ENCODE data around the gene PROCA1. TPM values are rescaled to one million over a fixed set of nuclear protein-coding genes. Genes with fewer than 3 reads are reported as not detected.

PROCA1 gene
- total and polyA plus RNA-seq, 12 donors: 0.74 to 4.9 (median 1.3) TPM

DNA sequence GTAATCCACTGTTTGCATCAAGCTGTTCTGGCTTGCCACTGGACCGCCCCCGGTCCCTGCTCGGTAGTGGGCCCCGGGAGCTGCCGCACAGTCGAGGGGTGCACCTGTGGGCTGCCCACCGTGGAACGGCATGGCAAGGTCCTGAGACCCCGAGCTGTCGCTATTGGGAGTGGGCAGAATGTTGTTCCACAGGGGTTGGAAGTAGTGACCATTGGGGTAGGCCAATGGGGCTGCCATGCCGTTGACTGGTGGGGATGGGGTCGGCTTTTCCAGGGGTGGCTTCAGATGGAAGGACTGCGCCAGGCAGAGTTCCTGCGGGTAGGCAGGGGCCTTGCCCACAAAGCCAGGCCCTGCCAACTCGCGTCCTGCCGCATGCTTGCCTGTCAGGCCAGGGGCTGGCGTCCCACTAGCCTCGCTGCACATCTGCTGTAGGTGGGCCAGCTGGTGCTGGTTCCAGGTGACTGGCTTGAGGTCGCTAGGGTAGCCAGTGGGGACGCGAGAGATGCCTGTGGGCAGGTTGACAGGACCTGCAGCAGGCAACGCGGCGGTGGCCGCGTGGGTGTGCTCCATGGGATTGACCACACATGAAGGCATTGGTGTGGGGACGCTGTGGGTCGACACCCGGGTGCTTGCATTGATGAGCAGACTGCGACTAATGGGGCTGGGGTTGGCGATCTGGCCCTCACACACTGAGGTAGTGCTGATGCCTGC is 46.9 kb upstream of the PROCA1 start:
- Histone ChIP-seq H3K9me3 (no peaks in the 10 kb centered on the region), H3K4me3 (no peak overlapping the region), H3K27me3 (no peaks in the 10 kb centered on the region), H3K36me3 (peaks cover 0 to 46% (median 13%) of the 10 kb centered on the region in 9 donors), H3K27ac (no peak overlapping the region), H3K4me1 (peaks cover 2 to 31% (median 22%) of the 10 kb centered on the region in 9 donors)
- WGBS, 2 donors: 97 to 98% methylated on average over 32 of the region's 32 CpGs
- intact Hi-C loops (cut with DNase I): no loop called here
- DNase-seq (no peak), ATAC-seq (peak in 1 of 8 donors; percentile 22)
- TF ChIP-seq, protein P1, sequence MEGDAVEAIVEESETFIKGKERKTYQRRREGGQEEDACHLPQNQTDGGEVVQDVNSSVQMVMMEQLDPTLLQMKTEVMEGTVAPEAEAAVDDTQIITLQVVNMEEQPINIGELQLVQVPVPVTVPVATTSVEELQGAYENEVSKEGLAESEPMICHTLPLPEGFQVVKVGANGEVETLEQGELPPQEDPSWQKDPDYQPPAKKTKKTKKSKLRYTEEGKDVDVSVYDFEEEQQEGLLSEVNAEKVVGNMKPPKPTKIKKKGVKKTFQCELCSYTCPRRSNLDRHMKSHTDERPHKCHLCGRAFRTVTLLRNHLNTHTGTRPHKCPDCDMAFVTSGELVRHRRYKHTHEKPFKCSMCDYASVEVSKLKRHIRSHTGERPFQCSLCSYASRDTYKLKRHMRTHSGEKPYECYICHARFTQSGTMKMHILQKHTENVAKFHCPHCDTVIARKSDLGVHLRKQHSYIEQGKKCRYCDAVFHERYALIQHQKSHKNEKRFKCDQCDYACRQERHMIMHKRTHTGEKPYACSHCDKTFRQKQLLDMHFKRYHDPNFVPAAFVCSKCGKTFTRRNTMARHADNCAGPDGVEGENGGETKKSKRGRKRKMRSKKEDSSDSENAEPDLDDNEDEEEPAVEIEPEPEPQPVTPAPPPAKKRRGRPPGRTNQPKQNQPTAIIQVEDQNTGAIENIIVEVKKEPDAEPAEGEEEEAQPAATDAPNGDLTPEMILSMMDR (IDR thresholded peaks at IDR 0.05): no peak

DNA sequence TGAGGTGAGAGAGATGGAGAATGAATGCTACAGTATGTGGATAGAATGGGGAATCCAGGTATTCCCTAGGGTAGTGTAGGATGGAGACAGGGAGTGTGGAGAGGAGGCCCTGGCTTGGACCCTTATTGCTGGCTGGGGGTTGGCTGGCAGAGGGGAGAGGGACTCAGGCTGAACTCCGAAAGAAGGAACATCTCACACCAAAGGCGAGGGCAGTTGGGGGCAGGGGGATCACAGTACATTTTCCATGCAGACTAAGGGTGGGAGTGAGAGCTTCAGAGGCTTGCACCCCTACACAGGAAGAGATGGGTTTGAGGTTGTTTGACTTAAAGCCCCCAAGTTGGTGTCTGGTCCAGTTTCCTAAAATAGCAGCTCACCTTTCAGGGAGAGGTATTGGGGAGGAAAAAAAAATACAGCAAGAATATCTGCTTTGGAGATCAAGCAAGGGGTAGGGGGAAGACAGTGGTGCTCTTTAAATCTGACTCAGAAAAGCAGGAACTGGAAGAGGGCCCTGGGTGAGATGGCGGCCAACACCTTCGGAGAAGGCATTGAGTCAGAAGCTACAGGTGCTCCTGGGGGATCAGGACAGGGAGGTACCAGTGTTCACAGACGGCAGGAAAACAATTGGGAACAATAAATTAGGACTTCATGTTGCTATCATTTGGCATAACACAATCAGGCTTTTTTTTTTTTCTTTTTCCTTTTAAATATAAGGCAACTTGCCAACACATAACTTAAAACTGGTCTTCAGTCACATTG is 44.5 kb upstream of the PROCA1 start:
- Histone ChIP-seq H3K36me3 (peaks cover 0 to 41% (median 13%) of the 10 kb centered on the region in 9 donors), H3K27ac (no peak overlapping the region), H3K27me3 (no peaks in the 10 kb centered on the region), H3K4me3 (no peak overlapping the region), H3K9me3 (no peaks in the 10 kb centered on the region), H3K4me1 (peaks cover 0 to 19% (median 11%) of the 10 kb centered on the region in 9 donors)
- intact Hi-C loops (cut with DNase I): no loop called here
- ATAC-seq (no peak), DNase-seq (no peak)
- 75 to 76% methylated on average over 5 of the region's 5 CpGs for WGBS, 2 donors
- TF ChIP-seq, protein P1 (IDR thresholded peaks at IDR 0.05): no peak

DNA sequence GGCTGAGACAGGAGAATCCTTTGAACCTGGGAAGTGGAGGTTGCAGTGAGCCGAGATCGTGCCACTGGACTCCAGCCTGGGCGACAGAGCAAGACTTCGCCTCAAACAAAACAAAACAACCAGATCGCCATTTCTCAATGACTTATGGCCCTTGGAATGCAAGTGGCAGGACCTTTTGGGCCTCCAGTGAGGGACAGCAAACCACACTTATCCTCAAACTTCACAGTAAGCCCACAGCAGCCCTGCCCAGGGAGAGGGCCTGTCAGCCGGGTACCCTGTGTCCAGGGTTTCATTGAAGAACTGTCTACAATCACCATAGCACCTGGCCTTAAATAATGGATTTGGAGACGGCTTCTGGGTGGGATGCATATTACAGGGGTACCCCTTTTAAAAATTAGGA is 43.8 kb upstream of the PROCA1 start:
- Histone ChIP-seq H3K36me3 (peaks cover 0 to 47% (median 13%) of the 10 kb centered on the region in 9 donors), H3K4me1 (peaks cover 0 to 13% (median 3%) of the 10 kb centered on the region in 9 donors), H3K27me3 (no peaks in the 10 kb centered on the region), H3K4me3 (no peak overlapping the region), H3K9me3 (no peaks in the 10 kb centered on the region), H3K27ac (no peak overlapping the region)
- no peak for ATAC-seq
- WGBS, 2 donors: 89 to 90% methylated on average over 7 of the region's 7 CpGs
- intact Hi-C loops (cut with DNase I): no loop called here
- no peak for DNase-seq
- TF ChIP-seq, protein P1 (IDR thresholded peaks at IDR 0.05): no peak

DNA sequence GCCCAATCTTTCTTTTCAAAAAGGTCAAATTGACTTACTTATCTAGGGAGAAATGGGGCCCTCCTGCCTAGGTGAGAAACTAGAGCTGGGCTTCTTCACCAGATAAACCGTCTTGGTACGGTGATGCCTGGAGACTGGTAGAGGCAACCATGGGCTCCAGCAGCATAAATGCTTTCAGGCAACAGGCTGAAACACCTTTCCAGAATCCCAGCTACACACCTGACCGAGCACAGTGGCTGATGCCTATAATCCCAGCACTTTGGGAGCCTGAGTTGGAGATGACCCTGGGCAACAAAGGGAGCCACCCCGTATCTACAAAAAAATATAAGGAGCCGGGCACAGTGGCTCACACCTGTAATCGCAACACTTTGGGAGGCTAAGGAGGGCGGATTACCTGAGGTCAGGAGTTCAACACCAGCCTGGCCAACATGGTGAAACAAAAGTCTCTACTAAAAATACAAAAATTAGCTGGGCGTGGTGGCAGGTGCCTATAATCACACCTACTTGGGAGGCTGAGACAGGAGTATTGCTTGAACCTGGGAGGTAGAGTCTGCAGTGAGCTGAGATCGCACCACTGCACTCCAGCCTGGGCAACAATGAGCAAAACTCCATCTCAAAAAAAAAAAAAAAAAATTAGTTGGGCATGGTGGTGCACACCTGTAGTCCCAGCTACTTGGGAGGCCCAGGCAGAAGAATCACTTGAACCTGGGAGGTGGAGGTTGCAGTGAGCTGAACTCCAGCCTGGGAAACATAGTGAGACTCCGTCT is 40.1 kb upstream of the PROCA1 start:
- Histone ChIP-seq H3K27me3 (no peaks in the 10 kb centered on the region), H3K9me3 (no peaks in the 10 kb centered on the region), H3K36me3 (peaks cover 0 to 44% (median 0%) of the 10 kb centered on the region in 9 donors), H3K4me3 (no peak overlapping the region), H3K27ac (no peak overlapping the region), H3K4me1 (peaks cover 0 to 29% (median 18%) of the 10 kb centered on the region in 9 donors)
- ATAC-seq: no peak
- TF ChIP-seq, protein P1 (IDR thresholded peaks at IDR 0.05): no peak
- DNase-seq: no peak
- WGBS, 2 donors: 96 to 98% methylated on average over 10 of the region's 10 CpGs
- intact Hi-C loops (cut with DNase I): no loop called here

Data from heart right ventricle (tissue), 16 donors.